B cell (primary cell): ENCODE measurements around the gene CHRD.

Source experiments
- CTCF ChIP-seq: fragments of 200-600 bp; IDR thresholded peaks from one replicate; pipeline ENCODE4 v1.8.0; 2022; ENCODE audit warnings: antibody characterized with exemption, mild to moderate bottlenecking
- EZH2 ChIP-seq: IDR thresholded peaks from 2 replicates; pipeline ENCODE4 v1.6.1; 2012; ENCODE audit warnings: borderline replicate concordance, low read depth, mild to moderate bottlenecking, moderate library complexity, low read length; ENCODE audit not compliant: insufficient read depth, poor library complexity, severe bottlenecking

DNA sequence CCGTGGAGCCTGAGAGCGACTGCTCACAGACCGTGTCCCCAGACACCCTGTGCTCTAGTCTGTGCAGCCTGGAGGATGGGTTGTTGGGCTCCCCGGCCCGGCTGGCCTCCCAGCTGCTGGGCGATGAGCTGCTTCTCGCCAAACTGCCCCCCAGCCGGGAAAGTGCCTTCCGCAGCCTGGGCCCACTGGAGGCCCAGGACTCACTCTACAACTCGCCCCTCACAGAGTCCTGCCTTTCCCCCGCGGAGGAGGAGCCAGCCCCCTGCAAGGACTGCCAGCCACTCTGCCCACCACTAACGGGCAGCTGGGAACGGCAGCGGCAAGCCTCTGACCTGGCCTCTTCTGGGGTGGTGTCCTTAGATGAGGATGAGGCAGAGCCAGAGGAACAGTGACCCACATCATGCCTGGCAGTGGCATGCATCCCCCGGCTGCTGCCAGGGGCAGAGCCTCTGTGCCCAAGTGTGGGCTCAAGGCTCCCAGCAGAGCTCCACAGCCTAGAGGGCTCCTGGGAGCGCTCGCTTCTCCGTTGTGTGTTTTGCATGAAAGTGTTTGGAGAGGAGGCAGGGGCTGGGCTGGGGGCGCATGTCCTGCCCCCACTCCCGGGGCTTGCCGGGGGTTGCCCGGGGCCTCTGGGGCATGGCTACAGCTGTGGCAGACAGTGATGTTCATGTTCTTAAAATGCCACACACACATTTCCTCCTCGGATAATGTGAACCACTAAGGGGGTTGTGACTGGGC lies 35.1 kb upstream of the CHRD start:
- TF ChIP-seq CTCF (no peak), EZH2 (no peak)
